ENCODE results near the gene TGFBR2.
A peak's percentile ranks its signal among the peaks of the same experiment; 100 is the strongest.

The TGFBR2 gene

DNA sequence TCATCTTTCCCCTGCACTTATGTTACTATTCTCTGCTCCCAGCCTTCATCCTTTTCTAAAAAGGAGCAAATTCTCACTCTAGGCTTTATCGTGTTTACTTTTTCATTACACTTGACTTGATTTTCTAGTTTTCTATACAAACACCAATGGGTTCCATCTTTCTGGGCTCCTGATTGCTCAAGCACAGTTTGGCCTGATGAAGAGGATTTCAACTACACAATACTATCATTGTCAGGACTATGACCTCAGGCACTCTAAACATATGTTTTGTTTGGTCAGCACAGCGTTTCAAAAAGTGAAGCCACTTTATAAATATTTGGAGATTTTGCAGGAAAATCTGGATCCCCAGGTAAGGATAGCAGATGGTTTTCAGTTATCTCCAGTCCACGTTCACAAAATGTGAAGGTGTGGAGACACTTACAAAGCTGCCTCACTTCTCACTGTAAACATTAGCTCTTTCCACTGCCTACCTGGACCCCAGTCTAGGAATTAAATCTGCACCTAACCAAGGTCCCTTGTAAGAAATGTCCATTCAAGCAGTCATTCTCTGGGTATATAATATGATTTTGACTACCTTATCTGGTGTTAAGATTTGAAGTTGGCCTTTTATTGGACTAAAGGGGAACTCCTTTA lies 86.2 kb downstream of the TGFBR2 start:
- DNase-seq (ENCODE audit: low read depth in 2 of 2): no peak

DNA sequence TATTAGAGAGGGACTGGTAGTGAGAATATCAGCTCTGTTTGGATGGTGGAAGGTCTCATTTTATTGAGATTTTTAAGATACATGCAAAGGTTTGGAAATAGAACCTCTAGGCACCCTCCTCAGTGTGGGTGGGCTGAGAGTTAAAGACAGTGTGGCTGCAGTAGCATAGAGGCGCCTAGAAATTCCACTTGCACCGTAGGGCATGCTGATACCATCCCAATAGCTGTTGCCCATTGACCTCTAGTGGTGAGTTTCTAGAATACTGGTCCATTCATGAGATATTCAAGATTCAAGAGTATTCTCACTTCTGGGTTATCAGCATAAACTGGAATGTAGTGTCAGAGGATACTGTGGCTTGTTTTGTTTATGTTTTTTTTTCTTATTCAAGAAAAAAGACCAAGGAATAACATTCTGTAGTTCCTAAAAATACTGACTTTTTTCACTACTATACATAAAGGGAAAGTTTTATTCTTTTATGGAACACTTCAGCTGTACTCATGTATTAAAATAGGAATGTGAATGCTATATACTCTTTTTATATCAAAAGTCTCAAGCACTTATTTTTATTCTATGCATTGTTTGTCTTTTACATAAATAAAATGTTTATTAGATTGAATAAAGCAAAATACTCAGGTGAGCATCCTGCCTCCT lies 87.2 kb downstream of the TGFBR2 start:
- peak in 1 of 2 donors; percentile 8 for DNase-seq (ENCODE audit: low read depth in 2 of 2)

DNA sequence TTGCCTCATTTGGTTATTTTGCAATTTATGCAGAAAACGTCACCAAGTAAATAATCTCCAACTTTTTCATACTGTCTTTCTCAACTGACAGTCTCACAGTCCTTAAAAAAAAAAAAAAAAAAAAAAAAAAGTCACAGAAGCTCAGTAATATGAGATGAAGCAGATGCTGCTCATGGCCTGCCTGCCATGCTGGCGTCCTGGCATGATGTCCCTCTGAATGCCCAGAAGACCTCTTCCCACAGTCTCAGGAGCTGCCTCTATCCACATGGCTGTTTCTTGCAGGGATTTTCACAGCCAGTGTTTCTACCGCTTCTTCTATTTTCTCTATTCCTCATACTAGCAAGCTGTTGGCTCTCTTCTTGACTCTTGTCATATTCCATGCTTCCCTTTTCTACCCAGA lies 87.7 kb downstream of the TGFBR2 start:
- DNase-seq (ENCODE audit: low read depth in 2 of 2): no peak

DNA sequence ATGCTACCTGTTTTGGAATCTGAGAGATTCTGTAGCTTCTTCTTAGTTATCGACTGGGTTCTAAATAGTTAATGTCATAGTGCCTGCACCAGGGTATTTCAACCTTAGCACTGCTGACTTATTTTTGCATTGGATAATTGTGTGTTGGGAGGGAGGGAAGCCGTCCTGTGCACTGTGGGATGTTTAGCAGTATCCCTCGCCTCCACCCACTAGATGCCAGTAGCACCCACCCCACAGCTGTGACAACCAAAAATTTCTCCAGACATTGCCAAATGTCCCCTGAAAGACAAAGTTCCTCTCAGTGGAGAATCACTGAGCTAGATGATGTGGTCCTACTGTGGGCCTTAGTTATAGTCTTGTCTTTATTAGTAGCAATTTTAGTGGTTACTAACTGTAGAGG lies 88.3 kb downstream of the TGFBR2 start:
- DNase-seq (ENCODE audit: low read depth in 2 of 2): no peak

DNA sequence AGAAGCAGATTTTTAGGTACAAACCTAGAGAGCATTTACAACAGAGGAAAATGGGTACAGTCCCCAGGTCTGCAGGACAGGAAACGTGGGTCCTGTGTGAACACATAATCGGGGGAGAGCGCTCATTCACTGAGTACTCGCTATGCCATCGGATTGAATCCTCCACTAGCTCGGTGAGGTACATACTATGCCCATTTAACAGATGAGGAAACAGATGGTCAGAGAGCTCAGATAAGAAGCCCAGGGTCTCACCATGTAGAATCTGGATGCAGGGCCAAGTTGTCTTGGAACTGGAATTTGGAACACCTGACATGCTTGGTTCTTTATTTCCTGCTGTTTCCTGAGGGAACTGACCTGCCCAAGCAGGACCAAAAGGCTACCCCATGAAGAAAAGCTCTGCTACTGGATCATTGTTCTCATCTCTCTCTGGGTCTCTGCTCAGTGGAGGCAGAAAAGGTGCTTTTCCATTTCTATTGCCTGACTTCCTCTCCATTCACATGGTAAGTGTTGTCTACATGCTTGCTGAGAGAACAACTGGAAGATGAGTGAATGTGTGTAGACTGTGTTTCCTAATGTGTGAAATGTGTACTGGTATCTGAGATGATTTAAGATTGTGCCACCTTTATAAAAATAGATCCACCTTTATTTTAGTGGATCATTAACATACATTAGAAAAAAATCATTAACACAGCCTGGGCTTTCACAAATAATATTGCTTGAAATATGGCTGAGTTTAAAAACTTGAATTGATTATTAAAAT lies 89.1 kb downstream of the TGFBR2 start:
- no peak for DNase-seq (ENCODE audit: low read depth in 2 of 2)

DNA sequence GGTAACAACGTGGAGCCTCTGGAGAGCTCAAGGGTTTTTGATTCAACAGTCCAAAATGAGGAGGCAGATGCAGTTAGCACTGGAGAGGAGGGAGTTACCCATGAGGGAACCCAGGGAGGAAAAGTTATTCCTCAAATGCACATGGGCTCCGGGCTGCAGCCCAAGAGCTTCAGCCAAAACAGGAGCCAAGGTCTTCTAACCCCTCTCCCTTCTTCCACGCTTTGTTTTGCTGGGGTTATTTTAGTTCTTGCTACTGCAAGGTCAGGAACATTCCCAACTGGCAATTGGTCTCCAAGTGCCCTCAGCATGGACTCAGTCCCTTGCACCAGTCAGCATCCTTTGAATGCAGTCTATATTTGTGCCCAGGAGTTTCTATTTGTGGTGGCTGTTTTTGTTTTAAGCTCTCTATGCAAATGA lies 90.0 kb downstream of the TGFBR2 start:
- DNase-seq (ENCODE audit: low read depth in 2 of 2): no peak

DNA sequence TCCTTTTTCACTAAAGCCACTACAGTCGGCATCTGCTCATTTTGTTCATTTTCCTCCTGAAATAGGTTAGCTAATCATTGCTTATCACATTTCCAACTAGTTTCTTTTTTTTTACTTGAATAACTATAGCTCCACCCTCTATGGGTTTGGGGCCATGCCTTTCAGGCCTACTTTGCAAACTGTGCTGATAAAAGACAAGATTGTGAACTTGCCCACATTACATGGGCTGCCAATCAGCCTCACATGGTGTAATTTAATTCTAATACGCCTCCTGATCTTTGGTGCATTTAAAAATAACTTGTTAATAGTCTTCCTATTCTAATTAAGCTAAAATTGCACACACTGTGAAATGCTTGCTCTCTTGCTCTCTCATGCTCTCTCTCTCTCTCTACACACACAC lies 90.5 kb downstream of the TGFBR2 start:
- no peak for DNase-seq (ENCODE audit: low read depth in 2 of 2)

DNA sequence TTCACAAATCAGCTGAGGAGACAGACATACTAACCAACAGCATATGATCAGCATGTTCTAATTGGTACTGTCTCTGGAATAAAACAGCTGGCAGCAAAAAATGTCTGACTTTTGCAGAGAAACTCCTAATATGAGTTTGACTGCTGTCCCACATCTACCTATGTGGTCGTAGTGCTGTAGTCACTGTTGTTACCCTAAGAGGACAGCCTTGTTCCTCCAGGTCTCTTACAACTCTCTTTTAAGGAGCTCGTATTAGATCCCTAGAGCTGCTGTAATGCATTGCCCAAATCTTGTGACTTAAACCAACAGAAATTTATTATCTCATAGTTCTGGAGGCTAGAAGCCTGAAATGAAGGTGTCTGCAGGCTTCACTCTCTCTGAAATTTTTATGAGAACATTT lies 92.1 kb downstream of the TGFBR2 start:
- no peak for DNase-seq (ENCODE audit: low read depth in 2 of 2)

DNA sequence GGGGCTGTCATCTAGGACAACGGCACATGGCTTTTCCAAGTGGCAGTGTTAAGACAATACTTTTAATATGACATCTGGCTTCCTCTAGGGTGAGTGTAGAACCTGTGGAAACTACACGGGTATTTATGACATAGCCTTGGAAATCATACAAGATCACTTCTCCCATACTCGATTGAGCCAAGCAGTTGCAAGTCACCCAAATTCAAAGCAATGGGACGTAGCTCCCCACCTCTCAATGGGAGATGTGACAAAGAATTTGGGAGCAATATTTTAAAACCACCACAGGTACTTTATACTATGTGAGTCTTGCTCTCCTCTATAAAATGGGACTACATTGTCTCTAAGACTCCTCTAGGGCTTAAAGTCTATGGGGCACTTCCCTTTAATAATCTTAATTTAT lies 93.5 kb downstream of the TGFBR2 start:
- no peak for DNase-seq (ENCODE audit: low read depth in 2 of 2)

DNA sequence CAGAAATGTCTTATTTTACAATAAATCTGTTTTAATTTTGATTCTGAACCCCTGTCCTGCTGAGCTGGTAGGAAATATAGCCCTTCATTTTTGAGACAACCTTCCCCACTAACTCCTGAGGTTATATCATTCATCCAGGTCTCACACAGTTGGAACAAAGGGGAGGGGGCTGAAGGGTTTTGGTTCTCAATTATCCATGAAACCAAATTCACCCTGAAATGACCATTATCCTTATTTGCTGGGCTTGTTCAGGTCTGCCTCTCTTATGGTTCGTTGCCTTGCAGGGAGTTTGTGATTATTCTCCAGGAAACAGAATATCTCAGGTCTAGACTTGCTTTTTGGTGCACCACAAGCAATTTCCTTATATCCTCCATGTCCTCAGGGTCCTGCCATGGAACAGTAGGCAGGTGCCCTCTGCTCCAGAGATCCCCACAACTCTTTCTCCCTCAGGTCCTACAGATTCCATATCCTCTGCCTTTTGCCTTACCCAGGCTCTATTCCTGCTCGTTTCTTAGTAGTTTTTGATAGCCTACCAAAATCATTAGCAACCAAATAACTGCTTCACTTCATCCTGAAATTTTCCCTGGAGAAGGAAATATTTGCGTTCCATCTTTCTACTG lies 94.4 kb downstream of the TGFBR2 start:
- no peak for DNase-seq (ENCODE audit: low read depth in 2 of 2)

DNA sequence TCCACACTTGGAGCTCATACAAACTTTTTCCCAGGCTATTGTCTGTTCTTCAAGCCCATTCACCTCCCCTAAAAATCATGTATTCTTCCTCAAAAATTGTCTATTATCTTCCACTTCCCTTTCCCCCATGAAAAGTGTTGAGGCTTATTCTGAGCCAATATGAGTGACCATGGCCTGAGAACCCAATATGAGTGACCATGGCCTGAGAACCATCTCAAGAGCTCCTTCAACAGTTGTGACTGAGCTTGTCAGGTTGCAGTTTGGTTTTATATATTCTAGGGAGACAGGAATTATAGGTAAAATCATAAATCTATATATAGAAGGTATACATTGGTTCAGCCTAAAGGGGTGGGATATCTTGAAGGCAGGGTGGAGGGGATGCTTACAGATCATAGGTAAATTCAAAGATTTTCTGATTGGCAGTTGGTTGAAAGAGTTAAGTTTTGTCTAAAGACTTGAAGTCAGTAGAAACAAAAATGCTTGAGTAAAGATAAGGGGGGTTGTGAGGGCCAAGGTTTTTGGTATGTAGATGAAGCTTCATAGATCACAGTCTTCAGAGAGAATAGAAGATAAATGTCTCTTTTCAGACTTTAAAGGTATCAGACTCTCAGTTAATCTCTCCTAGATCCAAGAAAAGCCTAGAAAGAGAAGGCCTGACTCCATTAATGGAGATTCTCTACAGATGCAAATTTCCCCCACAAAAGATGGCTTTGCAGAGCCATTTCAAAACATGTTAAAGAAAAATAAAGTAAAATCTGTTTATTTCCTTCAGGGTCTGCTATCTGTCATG lies 95.8 kb downstream of the TGFBR2 start:
- no peak for DNase-seq (ENCODE audit: low read depth in 2 of 2)

DNA sequence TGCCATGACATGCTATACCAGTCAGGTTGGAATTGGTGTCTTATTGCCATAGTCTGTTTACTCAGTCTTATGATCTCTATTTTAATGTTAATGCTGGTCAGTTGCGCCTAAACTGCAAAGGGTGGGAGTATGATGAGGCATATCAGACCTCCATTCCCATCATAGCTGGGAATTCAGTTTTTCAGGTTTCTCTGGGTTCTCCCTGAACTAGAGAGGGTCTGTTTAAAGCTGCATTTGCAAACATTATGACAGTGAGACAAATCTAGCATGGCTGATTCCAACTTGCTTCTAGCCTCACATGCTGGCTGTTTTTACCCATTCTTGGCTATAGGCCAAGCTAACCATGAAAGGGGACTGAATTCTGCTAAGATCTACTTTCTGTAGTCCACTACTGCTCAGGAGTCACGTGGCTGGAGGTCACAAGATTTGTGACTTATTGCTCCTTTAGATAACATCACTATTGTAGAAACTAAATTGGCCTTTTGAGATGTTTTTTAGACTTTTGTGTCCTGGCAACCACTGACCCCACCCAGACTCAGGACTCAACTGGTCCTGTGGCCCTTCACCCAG lies 96.5 kb downstream of the TGFBR2 start:
- no peak for DNase-seq (ENCODE audit: low read depth in 2 of 2)

DNA sequence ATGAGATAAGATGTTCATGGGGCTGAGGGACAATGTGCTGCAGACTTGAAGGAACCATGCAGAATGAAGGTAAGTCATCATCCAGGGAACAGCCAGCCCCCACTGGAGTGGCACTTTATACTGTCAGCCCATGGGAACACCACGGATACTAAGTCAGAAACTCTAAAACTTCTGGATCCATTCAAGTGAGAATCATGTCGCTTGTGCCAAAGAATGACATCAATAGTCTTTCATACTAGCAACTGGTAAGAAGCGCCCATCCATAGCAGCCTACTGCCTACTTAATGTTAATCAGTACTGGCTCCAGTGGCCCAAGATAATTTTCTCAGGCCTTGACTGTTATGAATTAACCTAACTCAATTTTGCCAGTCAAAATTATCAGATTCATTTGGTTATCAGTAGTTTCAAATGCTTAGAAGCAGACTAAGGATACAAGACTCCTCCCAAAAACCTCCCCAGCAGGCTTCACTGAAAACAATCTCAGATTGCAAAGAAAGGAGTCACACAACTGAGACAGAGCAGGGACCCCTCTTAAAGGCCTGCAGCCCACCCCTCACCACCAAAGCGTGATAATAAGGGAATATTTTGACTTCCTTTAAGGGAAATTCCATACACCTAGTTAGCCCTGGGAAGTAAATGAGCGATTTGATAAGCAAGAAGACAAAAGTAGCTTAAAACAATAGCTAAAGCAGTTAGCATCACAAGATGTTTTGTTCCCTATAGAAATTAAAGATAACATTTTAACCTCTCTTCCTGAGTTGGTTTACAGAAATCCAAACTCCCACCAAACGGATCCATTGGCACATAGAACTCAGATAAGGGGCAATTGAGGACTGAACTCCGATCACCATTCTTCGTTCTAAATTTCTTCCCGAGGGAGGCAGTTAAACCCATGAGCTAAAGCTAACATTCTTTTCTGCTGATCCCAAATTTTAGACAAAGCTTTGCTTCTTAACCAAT lies 98.8 kb downstream of the TGFBR2 start:
- DNase-seq (ENCODE audit: low read depth in 2 of 2): no peak

DNA sequence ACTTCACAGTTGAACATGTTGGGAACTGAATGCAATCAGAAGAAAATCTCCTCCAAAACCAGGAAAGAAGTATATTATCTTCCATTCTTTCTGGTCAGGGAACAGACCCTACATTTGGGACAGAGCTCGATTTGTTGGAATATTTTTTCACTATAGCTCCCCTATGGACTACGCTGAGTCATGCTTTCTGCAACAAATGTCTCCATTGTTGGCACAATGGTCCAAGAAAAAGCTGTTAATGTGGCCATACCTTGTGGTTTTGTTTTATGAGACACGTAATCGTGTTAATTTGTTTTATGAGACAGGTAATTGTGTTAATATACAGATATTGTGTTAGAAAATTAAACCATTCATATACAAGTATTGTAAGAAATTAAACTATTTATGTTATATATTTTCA lies 101.4 kb downstream of the TGFBR2 start:
- no peak for DNase-seq (ENCODE audit: low read depth in 2 of 2)

DNA sequence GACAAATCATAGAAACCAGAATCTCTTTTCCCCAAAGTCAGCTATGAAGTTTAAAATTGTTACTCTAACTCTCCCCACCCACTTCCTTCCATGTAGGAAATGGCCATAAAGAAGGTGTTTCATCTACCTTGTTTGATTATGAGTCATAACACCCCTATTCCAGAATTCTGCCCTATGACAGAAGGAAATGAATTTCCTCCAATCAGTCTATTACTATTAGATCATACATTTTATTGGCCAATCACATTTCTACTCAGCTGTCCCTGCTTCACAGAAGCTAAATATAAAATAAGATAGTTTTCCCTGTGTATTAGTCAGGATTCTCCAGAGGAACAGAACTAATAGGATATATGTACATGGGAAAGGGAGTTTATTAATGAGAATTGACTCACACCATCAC lies 102.1 kb downstream of the TGFBR2 start:
- DNase-seq (ENCODE audit: low read depth in 2 of 2): no peak

DNA sequence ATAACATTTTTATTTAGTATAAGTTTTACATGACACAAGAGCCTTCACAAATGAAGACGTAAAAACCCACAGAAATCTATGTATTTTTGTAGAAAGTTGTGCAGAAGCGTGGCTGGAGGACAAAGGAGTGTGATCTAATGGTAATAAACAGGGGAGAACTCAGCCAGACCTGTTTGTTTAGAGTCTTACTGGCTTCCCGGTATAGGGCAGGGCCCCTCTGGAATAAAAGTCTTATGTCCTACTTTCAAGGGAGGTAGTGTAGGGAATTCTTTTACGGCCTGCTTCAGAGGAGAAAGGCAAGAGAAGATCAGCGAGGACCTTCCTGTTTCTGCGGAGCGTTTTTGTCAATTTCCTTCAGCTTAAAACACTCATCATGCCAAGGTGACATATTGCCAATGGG lies 103.6 kb downstream of the TGFBR2 start:
- DNase-seq (ENCODE audit: low read depth in 2 of 2): no peak

DNA sequence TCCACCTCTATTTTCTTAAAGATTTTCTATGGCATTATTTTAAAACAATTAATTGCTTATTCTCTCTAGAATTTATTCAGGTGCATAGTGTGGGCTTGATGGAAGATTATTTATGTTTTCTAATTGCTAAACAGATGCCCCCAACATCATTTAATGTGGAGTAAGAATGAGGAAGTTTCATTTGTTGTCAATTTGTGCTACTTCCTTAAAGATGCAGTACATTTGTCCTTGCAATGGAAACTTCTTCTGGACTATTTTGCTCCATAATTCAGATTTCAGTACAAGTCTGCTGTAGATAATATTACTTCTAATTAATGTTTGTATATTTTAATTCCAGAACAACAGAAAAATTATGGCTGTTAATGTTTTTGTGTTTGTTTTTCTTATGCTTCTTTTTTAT lies 104.8 kb downstream of the TGFBR2 start:
- no peak for DNase-seq (ENCODE audit: low read depth in 2 of 2)

DNA sequence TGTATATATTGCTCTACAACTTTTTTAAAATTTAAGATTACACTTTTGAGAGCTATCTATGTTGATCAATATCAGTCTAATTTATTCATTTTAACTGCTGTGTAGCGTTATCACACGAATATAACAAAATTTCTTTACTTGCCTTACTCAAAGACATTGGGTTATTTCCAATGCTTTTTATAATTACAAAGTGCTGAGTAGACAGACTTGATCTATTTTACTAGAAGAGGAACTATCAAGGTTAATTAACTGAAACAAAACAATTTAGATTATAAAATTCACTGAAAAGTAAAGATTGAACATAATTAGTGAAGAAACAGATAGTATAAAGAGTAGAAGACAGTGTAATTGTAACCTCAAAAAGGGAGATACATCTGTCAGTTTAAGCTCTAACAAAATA lies 105.5 kb downstream of the TGFBR2 start:
- DNase-seq (ENCODE audit: low read depth in 2 of 2): no peak

DNA sequence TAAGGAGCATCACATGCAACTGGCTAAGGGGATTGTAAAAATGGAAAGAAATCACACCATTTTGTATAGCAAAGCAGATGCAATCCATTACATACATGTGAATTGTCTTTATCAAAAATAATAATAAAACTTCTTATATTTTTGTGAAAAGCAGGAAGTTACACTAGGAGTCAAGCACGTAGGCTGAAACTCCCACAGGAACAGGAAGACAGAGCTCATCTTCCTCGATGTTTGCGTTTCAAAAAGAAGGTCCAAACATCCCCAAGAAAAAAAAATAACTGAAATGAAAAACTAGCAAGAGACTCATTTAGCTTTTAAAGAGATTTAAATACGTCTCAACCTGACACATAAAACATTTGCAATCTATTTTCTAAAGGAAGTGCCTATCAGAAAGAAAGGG lies 106.6 kb downstream of the TGFBR2 start:
- no peak for DNase-seq (ENCODE audit: low read depth in 2 of 2)

DNA sequence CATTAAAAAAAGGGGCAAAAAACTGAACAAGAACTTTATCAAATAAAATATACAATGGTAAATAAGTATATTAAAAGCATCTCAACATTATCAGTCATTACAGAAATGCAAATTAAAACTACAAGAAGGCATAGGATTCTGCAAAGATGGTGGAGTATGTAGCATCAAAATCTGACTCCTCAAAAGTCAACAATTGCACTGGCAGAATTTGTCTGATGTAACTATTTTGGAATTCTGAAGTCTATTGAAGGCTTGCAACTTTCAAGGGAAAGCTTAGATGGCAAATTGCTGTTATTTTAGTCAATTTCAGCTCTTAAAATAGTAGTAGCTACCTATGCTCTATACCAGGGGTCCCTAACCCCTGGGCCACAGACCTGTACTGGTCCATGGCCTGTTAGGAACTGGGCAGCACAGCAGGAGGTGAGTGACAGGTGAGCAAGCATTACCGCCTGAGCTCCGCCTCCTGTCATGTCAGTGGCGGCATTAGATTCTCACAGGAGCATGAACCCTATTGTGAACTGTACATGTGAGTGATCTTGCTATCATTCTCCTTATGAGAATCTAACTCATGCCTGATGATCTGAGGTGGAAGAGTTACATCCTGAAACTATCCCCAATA lies 107.6 kb downstream of the TGFBR2 start:
- DNase-seq (ENCODE audit: low read depth in 2 of 2): no peak

Data from stimulated activated CD8-positive, alpha-beta memory T cell treated with anti-CD3 and anti-CD28 coated beads, Interleukin-2, amount 100 ng/mL, for 48 hours (primary cell).